ENCODE data around the gene FER.
"Not testable (repeated sequence)": the region's sequence is repeated elsewhere in the genome, so short reads cannot be mapped to it uniquely, and the experiment has no call there.

The FER gene

GRCh38 chr5:108983461-108984092 lies 235.9 kb downstream of the FER start:
- DNase-seq, result no peak

- DNase-seq, result no peak
Observed at GRCh38 chr5:108989761-108990392, 242.2 kb downstream of the FER start.

- DNase-seq, result not testable (repeated sequence)
Observed at GRCh38 chr5:108992396-108993085, 244.8 kb downstream of the FER start.

GRCh38 chr5:108993440-108993839 lies 245.7 kb downstream of the FER start:
- DNase-seq, result not testable (repeated sequence)

- no peak for DNase-seq
Observed at GRCh38 chr5:108997720-108998119, 250.0 kb downstream of the FER start.

GRCh38 chr5:108998216-108998615 lies 250.5 kb downstream of the FER start:
- DNase-seq, result no peak

GRCh38 chr5:109003928-109004327 lies 256.2 kb downstream of the FER start:
- DNase-seq, result no peak

- DNase-seq, result no peak
Observed at GRCh38 chr5:109005297-109006009, 257.8 kb downstream of the FER start.

- DNase-seq, result no peak
Observed at GRCh38 chr5:109006129-109006528, 258.4 kb downstream of the FER start.

- no peak for DNase-seq
Observed at GRCh38 chr5:109016300-109016699, 268.6 kb downstream of the FER start.

GRCh38 chr5:109022056-109022455 lies 274.4 kb downstream of the FER start:
- DNase-seq, result no peak

- not testable (repeated sequence) for DNase-seq
Observed at GRCh38 chr5:109025729-109026128, 278.0 kb downstream of the FER start.

- DNase-seq, result no peak
Observed at GRCh38 chr5:109027983-109028607, 280.4 kb downstream of the FER start.

- DNase-seq, result no peak
Observed at GRCh38 chr5:109028608-109029299, 281.1 kb downstream of the FER start.

GRCh38 chr5:109029847-109030246 lies 282.1 kb downstream of the FER start:
- DNase-seq, result no peak

GRCh38 chr5:109030360-109031143 lies 282.9 kb downstream of the FER start:
- DNase-seq, result no peak

- no peak for DNase-seq
Observed at GRCh38 chr5:109034306-109034705, 286.6 kb downstream of the FER start.

- no peak for DNase-seq
Observed at GRCh38 chr5:109035436-109035835, 287.7 kb downstream of the FER start.

GRCh38 chr5:109038209-109038840 lies 290.6 kb downstream of the FER start:
- DNase-seq, result no peak

- DNase-seq, result no peak
Observed at GRCh38 chr5:109041317-109041716, 293.6 kb downstream of the FER start.

GRCh38 chr5:109045710-109046109 lies 298.0 kb downstream of the FER start:
- DNase-seq, result no peak

Measured in stimulated activated CD4-positive, alpha-beta T cell treated with anti-CD3 and anti-CD28 coated beads, Interleukin-1b, Interleukin-23, amount 100 ng/mL, for 48 hours (primary cell).